Stimulated activated CD4-positive, alpha-beta T cell treated with anti-CD3 and anti-CD28 coated beads, Interleukin-1b, Interleukin-23, amount 100 ng/mL, for 24 hours (primary cell): ENCODE measurements around the gene NUDT7.

Experiments
- DNase-seq, 4 experiments: peaks; one replicate each; pipeline ENCODE4 v3.0.0-alpha.2; 2020; ENCODE audit warnings: low read depth in 4 of 4, low spot score in 1 of 4

NUDT7 gene

DNA sequence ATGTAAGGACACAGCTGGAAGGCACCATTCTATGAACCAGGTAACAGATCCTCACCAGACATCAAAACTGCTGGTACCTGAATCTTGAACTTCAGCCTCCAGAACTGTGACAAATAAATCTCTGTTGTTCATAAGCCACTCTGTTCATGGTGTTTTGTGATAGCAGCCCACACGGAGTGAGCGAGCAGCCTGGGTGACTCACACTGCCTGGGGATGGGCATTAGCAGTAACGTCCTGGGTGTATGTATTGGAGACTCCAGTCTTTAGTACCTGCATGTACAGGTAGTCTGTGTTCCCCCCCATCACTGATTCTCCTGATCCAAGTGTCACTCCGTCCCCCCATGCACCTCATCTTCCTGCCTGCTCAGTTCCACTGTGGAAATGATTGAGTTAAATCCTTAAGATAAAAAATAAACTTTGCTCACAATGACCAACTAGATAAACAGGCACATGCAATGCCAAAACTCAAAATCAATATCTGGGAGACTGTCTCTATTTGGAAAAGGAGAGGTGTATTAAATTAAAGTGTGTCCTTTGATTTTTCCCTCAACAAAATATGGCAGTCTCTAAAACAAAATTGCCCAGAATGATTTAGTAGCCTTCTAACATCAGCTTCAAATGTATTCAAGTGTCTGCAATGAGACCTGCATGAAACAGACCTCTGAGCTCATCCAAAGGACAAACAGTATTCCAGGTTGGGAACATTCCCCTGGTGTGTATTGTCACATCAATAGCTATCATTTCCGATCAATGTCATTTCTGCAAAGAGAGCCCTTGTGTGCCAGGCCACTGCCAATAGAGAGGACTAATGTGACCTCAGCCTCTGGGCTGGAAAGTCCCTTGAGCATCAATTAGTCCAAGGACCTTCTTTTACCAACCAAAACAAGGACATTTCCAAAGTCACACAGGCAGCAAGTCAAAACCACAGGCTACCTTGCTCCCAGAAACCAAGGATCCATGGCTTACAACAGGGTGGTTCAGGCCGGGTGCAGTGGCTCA, 53.9 kb downstream of the NUDT7 start:
- DNase-seq: no peak

DNA sequence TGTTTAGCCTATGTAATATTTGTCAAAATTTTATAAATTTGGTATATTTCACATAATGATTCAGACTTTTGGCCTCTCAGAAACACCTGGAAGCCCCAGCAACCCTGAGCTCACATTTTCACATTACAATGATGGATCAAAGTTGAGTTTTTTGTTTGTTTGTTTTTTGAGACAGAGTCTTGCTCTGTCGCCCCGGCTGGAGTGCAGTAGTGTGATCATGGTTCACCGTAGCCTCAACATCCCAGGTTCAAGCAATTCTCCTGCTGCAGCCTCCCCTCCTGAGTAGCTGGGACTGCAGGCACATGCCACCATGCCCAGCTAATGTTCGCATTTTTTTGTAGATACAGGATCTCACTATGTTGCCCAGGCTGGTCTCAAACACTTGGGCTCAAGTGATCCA, 55.4 kb downstream of the NUDT7 start:
- no peak for DNase-seq

DNA sequence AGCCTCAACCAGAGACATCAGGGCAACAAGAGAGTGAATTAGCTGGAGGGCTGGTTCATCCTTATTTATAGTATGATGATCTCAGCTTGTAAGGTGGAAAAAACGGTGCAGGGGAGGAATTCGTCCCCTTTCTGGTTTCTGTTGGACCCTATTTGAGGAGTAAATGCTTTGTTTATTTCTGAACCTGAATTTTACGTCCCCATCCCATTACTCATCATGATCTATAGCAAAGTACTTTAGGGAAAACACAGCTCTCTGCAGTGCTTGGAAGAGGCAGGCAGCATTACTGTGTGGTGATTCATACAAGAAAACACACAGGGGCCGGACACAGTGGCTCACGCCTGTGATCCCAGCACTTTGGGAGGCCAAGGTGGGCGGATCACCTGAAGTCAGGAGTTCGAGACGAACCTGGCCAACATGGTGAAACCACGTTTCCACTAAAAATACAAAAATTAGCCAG, 58.1 kb downstream of the NUDT7 start:
- DNase-seq: no peak

- DNase-seq: no peak
Observed at GRCh38 chr16:77781091-77781490, 58.8 kb downstream of the NUDT7 start.

DNA sequence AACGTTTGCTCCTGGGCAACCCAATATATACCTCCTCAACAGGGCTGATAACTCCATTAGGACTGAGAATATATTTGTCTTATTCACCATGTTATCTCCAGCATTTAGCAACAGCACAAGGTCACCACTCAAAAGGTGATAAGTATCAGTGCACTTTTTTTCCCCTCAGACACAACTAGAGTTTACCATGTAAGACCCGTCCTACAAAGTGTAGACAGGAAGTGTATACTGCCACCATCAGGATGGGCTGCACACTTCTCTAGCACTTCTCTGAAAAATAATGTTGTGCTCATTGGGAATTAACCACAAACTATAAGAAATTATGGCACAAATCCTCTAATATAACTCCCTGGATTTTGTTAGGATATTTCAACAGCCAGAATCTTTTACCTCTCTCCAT, 60.4 kb downstream of the NUDT7 start:
- no peak for DNase-seq

- DNase-seq: no peak
Observed at GRCh38 chr16:77784441-77785372, 62.4 kb downstream of the NUDT7 start.

GRCh38 chr16:77785373-77785764, 63.1 kb downstream of the NUDT7 start:
- no peak for DNase-seq

GRCh38 chr16:77786186-77786847, 64.0 kb downstream of the NUDT7 start:
- no peak for DNase-seq

DNA sequence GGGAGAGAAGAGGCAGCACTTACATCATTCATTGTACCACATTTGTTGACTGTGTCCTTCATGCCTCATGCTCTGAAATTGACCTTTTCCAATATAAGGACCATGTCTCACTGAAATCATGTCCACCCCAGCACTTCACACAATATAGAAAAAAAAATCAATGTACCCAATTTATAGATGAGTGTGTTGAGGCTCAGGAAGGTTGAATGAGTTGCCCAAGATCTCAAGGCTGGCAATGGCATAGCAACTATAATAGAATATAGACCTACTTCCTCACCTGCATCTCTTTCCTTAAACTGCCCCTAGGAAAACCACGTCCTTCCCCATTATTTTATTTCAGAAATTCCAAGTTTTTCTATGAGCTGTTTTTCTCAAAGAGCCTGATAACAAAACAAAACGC, 65.1 kb downstream of the NUDT7 start:
- DNase-seq: no peak

GRCh38 chr16:77788181-77789084, 66.1 kb downstream of the NUDT7 start, which contains the start of gene VAT1L:
VAT1L (plus strand) TSS chr16:77788564; CDS start chr16:77788683, 119 bp downstream.
- no peak for DNase-seq

DNA sequence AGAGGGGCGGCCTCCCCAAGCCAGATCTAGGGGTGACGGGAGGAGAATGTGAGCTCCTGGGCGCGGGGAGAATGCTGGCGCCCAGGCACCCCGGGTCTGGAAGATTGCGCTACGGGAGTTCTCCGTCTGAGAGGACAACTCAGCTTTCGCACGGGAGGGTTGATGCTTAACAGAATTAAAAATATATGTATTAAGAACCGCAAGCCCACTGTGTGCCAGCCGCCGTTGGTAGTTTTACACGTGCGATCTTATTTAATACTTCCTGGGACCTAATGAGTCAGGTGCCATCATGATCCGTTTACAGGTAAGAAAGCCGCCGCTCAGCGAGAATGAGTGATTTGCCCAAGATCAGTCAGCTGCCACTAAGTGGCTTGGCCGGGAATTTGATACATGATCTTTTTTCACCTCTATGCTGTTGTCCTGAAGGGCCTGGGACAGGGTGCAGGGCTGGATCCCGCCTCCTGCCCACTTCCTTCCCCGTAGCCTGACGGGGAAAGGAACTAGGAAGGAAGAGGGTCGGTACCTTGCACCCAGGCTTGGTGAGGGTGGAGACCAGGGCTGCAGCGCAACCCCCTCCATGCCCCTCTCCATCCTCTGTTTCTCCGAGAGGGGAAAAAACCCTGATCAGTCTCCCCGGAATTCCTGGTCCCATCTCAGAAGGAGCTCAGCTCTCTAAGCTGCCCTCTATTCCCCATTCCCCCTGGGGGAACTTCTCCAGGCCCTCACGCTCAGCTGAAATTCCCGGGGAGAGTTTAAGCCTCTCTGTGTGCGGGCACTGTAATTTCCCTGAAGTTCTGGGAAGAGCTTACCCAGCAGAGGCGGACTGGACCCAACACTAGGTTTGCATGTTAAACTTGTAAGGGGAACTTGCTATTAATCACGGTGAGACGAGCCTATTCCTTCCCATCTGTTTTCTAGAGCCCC, 67.0 kb downstream of the NUDT7 start:
- DNase-seq: no peak

DNA sequence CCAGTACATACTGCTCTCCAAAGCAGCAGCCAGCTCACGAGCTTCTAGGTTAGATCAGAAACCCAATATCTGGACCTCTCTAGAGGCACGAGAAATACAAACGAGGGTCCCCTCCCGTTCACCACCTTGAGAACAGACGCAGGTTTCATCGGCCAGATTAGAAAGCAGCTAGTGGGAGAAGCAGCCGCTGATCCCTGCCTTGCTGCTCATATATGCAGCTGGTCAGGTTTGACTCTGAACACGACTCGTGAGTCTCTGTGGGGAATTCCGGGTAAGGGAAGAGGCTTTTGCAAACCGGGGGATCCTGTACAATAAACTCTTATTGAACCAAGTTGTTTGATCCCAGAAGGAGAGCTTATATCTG, 67.7 kb downstream of the NUDT7 start:
- no peak for DNase-seq

DNA sequence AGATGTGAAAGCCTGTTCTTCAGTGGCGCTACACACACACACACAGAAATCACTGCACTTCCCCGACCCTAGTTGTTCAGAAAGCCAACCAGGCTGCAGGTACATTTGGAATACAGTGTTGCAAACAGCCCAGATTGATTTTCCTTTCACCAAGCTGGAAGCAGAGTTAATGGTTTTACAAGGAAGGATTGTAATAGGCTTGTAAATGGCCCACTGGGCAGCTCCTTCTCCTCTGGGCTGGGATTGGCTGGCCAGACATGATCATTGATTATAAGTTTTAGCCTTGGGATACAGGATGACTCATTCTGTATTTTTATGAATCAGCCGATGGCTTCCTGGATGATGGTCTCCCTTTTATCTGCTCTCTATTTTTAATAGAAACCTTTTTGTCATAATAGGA, 68.6 kb downstream of the NUDT7 start:
- no peak for DNase-seq
